HepG2 (cell line): ENCODE measurements around the gene CD300H. TPM values are rescaled to one million over a fixed set of nuclear protein-coding genes. Genes with fewer than 3 reads are reported as not detected.

Experiments used
- ATAC-seq: fragments of 200-7000 bp; cut with Tn5 transposase; 3 replicates; pipeline ENCODE4 v1.9.1; 2020; ENCODE audit warnings: mild to moderate bottlenecking, moderate library complexity
- BruUV-seq: library from RNA; stranded (reverse); fragments of 400-500 nt; replicated peaks from 2 replicates; lab custom pipeline; 2021; lab: Mats Ljungman, UMichigan
- CTCF ChIA-PET: fragments of 300-600 bp; formaldehyde crosslinking; extraction: SDS; loops from one replicate; lab custom pipeline; 2021; ENCODE audit warnings: low total read pairs, inconsistent platforms, low intra/inter-chr PET ratio; lab: Yijun Ruan, JAX
- POLR2A ChIA-PET: fragments of 350-600 bp; sonication (Branson Sonifier 250); formaldehyde crosslinking; loops from one replicate; lab custom pipeline; 2020; ENCODE audit warnings: antibody characterized with exemption, inconsistent platforms; lab: Yijun Ruan, JAX
- DNase-seq: peaks from one replicate; pipeline ENCODE4 v3.0.0-alpha.2; 2015; ENCODE audit warnings: low spot score
- FAIRE-seq: peaks from 3 replicates; lab custom pipeline; 2011; peaks lifted over from hg19 to GRCh38; lab: Jason Lieb, UNC
- H2AFZ ChIP-seq: one replicate; pipeline ENCODE4 v1.6.1; 2011; ENCODE audit warnings: low read length, inconsistent platforms
- H3K27ac ChIP-seq: fragments of 300-600 bp; 3 replicates; pipeline ENCODE4 v1.8.0; 2011; ENCODE audit warnings: mixed run types, mild to moderate bottlenecking, mixed read lengths, low read length, inconsistent platforms; ENCODE audit not compliant: insufficient read depth; ENCODE audit errors: extremely low read length
- H3K27me3 ChIP-seq, 2 experiments: fragments of 200-600 bp in 1 of 2; 2 replicates in 1 of 2; 3 replicates in 1 of 2; pipeline versions ENCODE4 v1.6.0 to v1.8.0; 2011; ENCODE audit warnings: low read length in 2 of 2, mild to moderate bottlenecking in 2 of 2, moderate library complexity in 2 of 2, inconsistent platforms in 1 of 2; ENCODE audit not compliant: insufficient read depth in 2 of 2, control insufficient read depth in 1 of 2
- H3K36me3 ChIP-seq, 2 experiments: fragments of 200-600 bp in 1 of 2; replicated peaks in 1 of 2; 2 replicates in 1 of 2; 3 replicates in 1 of 2; pipeline versions ENCODE4 v1.5.1 to v1.8.0; 2011; ENCODE audit warnings: low read length in 2 of 2, inconsistent platforms in 1 of 2; ENCODE audit not compliant: insufficient read depth in 2 of 2, control insufficient read depth in 1 of 2
- H3K4me1 ChIP-seq: 2 replicates; pipeline ENCODE4 v1.5.1; 2012; ENCODE audit warnings: low read length, inconsistent platforms; ENCODE audit not compliant: insufficient read depth
- H3K4me2 ChIP-seq: 2 replicates; pipeline ENCODE4 v1.6.0; 2011; ENCODE audit warnings: low read depth, low read length, inconsistent platforms
- H3K4me3 ChIP-seq, 3 experiments: fragments of 200-600 bp in 1 of 3; sonication (generic), shearing (Covaris generic) in 1 of 3; replicated peaks in 1 of 3; 2 replicates each; pipeline ENCODE4 v1.5.1; 2011 to 2016; ENCODE audit warnings: low read length in 3 of 3, inconsistent platforms in 2 of 3, low read depth in 2 of 3, mild to moderate bottlenecking in 2 of 3, control low read depth in 1 of 3, mixed read lengths in 1 of 3; ENCODE audit not compliant: insufficient read depth in 1 of 3
- H3K79me2 ChIP-seq: one replicate; pipeline ENCODE4 v1.6.1; 2011; ENCODE audit warnings: low read length, inconsistent platforms; ENCODE audit not compliant: insufficient read depth
- H3K9ac ChIP-seq: 2 replicates; pipeline ENCODE4 v1.6.0; 2011; ENCODE audit warnings: mild to moderate bottlenecking, low read depth, low read length, inconsistent platforms; ENCODE audit not compliant: insufficient read depth
- H3K9me3 ChIP-seq: 2 replicates; pipeline ENCODE4 v1.5.1; 2012; ENCODE audit warnings: mild to moderate bottlenecking, low read length
- H4K20me1 ChIP-seq: 2 replicates; pipeline ENCODE4 v1.6.0; 2011; ENCODE audit warnings: inconsistent platforms, mild to moderate bottlenecking, low read length, moderate library complexity; ENCODE audit not compliant: insufficient read depth
- ADNP ChIP-seq: sonication (generic); formaldehyde crosslinking; IDR thresholded peaks from 2 replicates; pipeline ENCODE4 v1.4.0; 2020; ENCODE audit warnings: missing genetic modification reagents
- AGO2 ChIP-seq: fragments of 200-400 bp; formaldehyde crosslinking; optimal IDR thresholded peaks from 2 replicates; pipeline ENCODE3; 2017; ENCODE audit warnings: mild to moderate bottlenecking, low read depth, low read length, moderate library complexity
- ATF2 ChIP-seq: sonication (generic); formaldehyde crosslinking; IDR thresholded peaks from 2 replicates; pipeline ENCODE4 v1.4.0; 2020; ENCODE audit warnings: missing genetic modification reagents
- CBX5 ChIP-seq: sonication (generic); formaldehyde crosslinking; IDR thresholded peaks from 2 replicates; pipeline ENCODE4 v1.4.0; 2020; ENCODE audit warnings: missing genetic modification reagents, borderline replicate concordance
- DNMT1 ChIP-seq: sonication (generic); formaldehyde crosslinking; IDR thresholded peaks from 2 replicates; pipeline ENCODE4 v1.5.1; 2020; ENCODE audit warnings: mild to moderate bottlenecking, missing genetic modification reagents
- FOXP1 ChIP-seq, 2 experiments: fragments of 450-650 bp in 1 of 2; IDR thresholded peaks; 2 replicates each; pipeline ENCODE4 v1.6.1; 2017 to 2018; ENCODE audit warnings: antibody characterized with exemption in 1 of 2
- KAT2B ChIP-seq: fragments of 150-350 bp; IDR thresholded peaks from 2 replicates; pipeline ENCODE4 v1.6.1; 2014; ENCODE audit warnings: low read depth, low read length, borderline replicate concordance
- KDM2A ChIP-seq: sonication (generic); formaldehyde crosslinking; IDR thresholded peaks from 2 replicates; pipeline ENCODE4 v1.4.0; 2020; ENCODE audit warnings: low read depth, missing genetic modification reagents, borderline replicate concordance
- NFE2 ChIP-seq: sonication (generic); formaldehyde crosslinking; IDR thresholded peaks from 2 replicates; pipeline ENCODE4 v1.4.0; 2020; ENCODE audit warnings: missing genetic modification reagents
- PBX2 ChIP-seq: IDR thresholded peaks from 2 replicates; pipeline ENCODE4 v1.6.1; 2016; ENCODE audit warnings: control low read depth
- RNF2 ChIP-seq: fragments of 450-650 bp; conservative IDR thresholded peaks from 2 replicates; pipeline ENCODE4 v1.6.1; 2016; ENCODE audit warnings: low read depth
- ZNF609 ChIP-seq: sonication (generic); formaldehyde crosslinking; IDR thresholded peaks from 2 replicates; pipeline ENCODE4 v1.4.0; 2020; ENCODE audit warnings: mild to moderate bottlenecking, missing genetic modification reagents, borderline replicate concordance
- ZNF776 ChIP-seq: sonication (generic); formaldehyde crosslinking; IDR thresholded peaks from 2 replicates; pipeline ENCODE4 v1.4.0; 2020; ENCODE audit warnings: mild to moderate bottlenecking, missing genetic modification reagents
- WGBS: methylation state at CpG from one replicate; pipeline ENCODE4 v1.1.6; 2017; ENCODE audit warnings: low lambda C conversion rate; 5-methylcytosine and 5-hydroxymethylcytosine counted together
- in situ Hi-C: cut with HindIII; loops from 2 replicates; pipeline ENCODE4 v1.10.0; 2017; ENCODE audit warnings: low pct_unique_long_range_greater_than_20kb; ENCODE audit not compliant: extremely low pct_ligation_motif_present
- intact Hi-C: fragments of 100-400 bp; cut with micrococcal nuclease; formaldehyde crosslinking; loops from one replicate; pipeline ENCODE4 v1.10.0; 2022; ENCODE audit not compliant: unreplicated experiment
- polyA plus RNA-seq, 8 experiments: library from polyadenylated mRNA; depleted of rRNA in 3 of 8; stranded (reverse) in 7 of 8; unstranded in 1 of 8; fragments of >200 nt; fragmentation: Illumina TruSeq in 4 of 8; extraction: Trizol in 4 of 8; gene quantifications; 2 replicates each; pipeline versions ENCODE4 v1.2.1 to v1.2.3, GENCODE V29; 2011 to 2016; ENCODE audit warnings: low read depth in 4 of 8, missing spikeins in 1 of 8, mixed read lengths in 1 of 8; ENCODE audit not compliant: insufficient read depth in 1 of 8
- total RNA-seq, 5 experiments: library from RNA; depleted of rRNA; stranded (reverse); fragments of >200 nt; fragmentation: Illumina TruSeq; extraction: Trizol; gene quantifications; 2 replicates each; pipeline ENCODE4 v1.2.3, GENCODE V29; 2016; ENCODE audit warnings: low read depth in 1 of 5

The CD300H gene
- total and polyA plus RNA-seq, 2 of the 13 experiments (the other 11 are each of a cell fraction or from before 2014, with no cell fraction given), result not detected

GRCh38 chr17:74612046-74612445, 44.7 kb upstream of the CD300H start:
- in situ Hi-C loops, result no loop called here
- POLR2A ChIA-PET, result no interaction called here
- CTCF ChIA-PET, result no interaction called here

More at GRCh38 chr17:74612046-74612445, 44.7 kb upstream of the CD300H start:
- WGBS, result 2% methylated on average over 6 of the region's 6 CpGs
- no peak for ATAC-seq
- TF ChIP-seq FOXP1 (IDR thresholded peaks at IDR 0.05), result no peak
- no peak for TF ChIP-seq FOXP1 (CRISPR knock-in tag; IDR thresholded peaks at IDR 0.05)
- no peak for TF ChIP-seq AGO2
- TF ChIP-seq ATF2, result no peak
- TF ChIP-seq DNMT1 (CRISPR knock-in tag), result no peak
- TF ChIP-seq CBX5 (CRISPR knock-in tag), result no peak
- TF ChIP-seq KAT2B, result no peak
- no peak for TF ChIP-seq RNF2
- TF ChIP-seq ZNF609 (CRISPR knock-in tag), result no peak
- no peak for TF ChIP-seq ZNF776
- TF ChIP-seq NFE2 (CRISPR knock-in tag), result no peak
- TF ChIP-seq KDM2A, result no peak
- TF ChIP-seq PBX2, result no peak
- TF ChIP-seq ADNP (CRISPR knock-in tag), result no peak
- Histone ChIP-seq H3K4me2 (no peak overlapping the region), H3K79me2 (no peaks in the 10 kb centered on the region), H4K20me1 (no peaks in the 10 kb centered on the region; the same call in none of the 2 replicates), H2AFZ (no peak overlapping the region), H3K4me1 (no peaks in the 10 kb centered on the region), H3K4me3 (no peak overlapping the region), H3K27me3 (peaks cover 5 to 35% of the 10 kb centered on the region in 2 experiments; a peak in 4 of 5 replicates), H3K27ac (no peak overlapping the region), H3K9me3 (no peaks in the 10 kb centered on the region), H3K9ac (no peak overlapping the region), H3K36me3 (no peaks in the 10 kb centered on the region)
- no peak for FAIRE-seq
- no TSS peak for BruUV-seq
- intact Hi-C loops, result no loop called here
- no peak for DNase-seq
